GM19328 (cell line): ENCODE data around the gene GNL2.
"Not testable (repeated sequence)": the region's sequence is repeated elsewhere in the genome, so short reads cannot be mapped to it uniquely, and the experiment has no call there.

Source experiments
- ATAC-seq: cut with Tn5 transposase; IDR thresholded peaks from one replicate; pipeline ENCODE4 v1.9.1; 2021; ENCODE audit warnings: mild to moderate bottlenecking, moderate library complexity; ENCODE audit not compliant: unreplicated experiment

The GNL2 gene

DNA sequence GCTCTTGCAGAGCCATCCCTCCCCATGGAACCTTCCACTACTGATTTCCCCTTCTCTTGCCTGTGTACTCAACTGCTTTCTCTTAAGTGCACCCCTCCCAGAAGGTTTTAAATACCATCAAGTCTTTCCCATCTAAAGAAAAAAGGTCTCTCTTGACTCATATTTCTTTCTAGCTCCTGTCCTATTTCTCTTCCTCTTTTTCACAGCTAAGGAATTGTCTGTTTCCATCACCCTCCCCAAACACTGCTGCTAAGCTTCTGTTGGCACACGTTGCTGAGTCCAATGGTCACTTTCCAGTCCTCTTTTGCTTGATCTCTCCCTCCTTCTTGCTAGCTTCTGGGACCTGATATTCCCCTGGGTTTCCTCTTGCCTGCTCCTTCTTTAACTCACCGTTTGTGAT lies 13.3 kb upstream of the GNL2 start:
- no peak for ATAC-seq

GRCh38 chr1:37606481-37607263 lies 10.9 kb upstream of the GNL2 start:
- ATAC-seq = no peak

DNA sequence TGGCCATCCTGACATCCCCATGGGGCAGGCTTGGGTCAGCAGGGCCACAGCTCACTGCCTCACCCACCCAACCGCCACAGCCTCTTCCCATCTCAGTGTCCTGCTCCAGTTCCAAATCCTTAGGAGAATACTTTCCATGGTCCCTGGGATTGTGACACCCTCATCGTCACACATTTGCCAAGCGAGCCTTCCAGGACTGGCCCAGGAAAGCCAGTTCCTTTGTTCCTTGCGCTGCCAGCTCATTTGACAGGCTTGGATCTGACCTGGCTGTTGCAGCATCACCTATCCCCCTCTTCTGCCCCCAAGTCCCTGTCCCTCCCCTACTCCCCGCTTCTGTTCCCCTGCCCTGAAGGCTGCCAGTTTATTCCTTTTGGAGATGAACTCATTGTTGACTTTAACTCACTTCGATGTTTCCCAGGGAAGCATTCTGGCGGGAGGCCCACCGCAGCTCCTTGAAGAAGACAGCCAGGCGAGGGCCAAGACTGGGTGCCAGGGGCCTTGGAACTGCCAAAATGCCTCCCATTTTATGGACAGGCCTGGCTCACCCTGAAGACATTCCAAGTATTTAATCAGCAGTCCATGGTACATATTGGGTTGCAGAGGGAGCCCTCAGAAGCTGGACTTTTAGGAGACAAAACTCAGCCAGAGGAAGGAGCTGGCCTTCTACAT lies 10.2 kb upstream of the GNL2 start:
- no peak for ATAC-seq

DNA sequence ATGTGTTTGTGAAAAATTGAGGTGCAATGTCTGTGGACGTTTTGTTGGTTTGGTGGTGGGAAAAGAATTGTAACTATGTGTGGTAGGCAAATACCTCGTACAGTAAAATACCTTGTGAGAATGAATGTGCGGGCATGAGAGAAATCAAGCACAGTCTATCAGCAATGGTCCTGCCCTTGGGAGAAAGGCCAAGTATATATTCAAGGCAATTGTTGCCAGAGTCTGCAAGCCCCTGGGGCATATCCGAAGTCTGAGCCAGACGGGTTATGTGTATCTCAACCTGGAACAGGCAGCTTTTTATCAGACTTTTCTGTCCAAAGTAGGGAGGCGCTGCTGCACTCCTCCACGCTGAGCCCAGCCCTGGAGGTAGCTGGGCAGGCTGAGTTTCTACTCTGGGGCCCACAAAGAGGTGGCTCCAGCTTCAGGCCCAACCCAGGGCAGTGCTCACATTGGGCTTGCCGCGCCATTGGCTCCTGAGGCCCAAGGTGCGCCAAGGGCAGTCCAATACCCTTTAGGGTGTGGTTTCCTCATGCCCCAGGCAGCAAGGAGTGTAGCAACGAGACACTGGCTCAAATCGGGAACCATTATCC lies 9.4 kb upstream of the GNL2 start:
- ATAC-seq = no peak

DNA sequence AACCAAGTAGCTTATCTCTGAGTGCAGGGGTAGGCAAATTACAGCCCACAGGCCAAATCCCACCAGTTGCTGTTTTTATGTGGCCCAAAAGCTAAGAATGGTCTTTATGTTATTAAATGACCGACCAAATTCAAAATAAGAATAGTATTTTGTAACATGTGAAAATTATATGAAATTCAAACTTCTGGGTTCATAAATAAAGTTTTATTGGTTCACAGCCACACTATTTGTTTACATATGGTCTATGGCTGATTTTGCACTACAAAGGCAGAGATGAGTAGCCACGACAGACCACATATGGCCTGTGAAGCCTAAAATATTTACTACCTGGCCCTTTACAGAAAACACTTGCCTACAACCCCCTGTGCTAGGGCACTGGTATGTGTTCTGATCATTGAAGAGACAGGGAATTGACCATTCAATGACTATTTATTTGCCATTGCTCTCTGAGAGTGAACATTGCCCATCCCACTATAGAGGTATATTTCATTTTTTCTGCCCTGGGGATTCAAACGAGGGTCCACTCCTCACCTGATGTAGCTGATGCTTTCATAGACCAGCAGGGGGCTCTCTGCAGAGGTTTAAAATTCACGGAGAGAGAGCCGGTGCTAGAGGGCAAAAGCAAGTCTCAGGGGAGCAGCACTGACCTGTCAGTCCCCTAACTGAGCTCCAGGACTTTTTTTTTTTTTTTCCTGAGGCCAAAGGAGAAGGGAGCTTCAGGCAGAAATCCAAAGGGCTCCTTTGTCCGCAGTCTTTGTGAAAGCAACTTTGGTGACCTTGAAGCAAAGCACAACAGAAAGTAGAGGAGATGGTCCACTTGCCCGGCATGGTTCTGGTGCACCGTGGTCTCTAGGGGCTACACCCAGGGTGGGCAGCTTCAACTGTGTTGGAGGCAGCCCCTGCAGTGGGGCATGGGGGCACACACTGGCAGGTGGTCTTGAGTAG lies 7.3 kb upstream of the GNL2 start:
- no peak for ATAC-seq

- no peak for ATAC-seq
Observed at GRCh38 chr1:37601441-37601840, 5.7 kb upstream of the GNL2 start.

GRCh38 chr1:37599940-37600339 lies 4.2 kb upstream of the GNL2 start:
- ATAC-seq = no peak

- no peak for ATAC-seq
Observed at GRCh38 chr1:37596182-37596667, 488 bp upstream of the GNL2 start.

GRCh38 chr1:37593726-37594125 lies 2.0 kb downstream of the GNL2 start:
- no peak for ATAC-seq

- no peak for ATAC-seq
Observed at GRCh38 chr1:37588939-37589338, 6.8 kb downstream of the GNL2 start.

DNA sequence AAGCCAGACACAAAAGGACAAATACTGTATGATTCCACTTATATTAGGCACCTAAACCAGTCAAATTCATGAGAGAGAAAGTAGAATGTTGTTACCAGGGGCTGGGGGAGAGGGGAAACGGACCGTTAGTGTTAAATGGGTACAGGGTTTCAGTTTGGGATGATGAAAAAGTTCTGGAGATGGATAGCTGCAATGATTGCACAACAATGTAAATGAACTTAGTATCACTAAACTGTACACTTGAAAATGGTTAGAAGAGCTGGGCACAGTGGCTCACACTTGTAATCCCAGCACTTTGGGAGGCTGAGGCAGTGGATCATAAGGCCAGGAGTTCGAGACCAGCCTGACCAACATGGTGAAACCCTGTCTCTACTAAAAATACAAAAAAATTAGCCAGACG lies 11.2 kb downstream of the GNL2 start:
- ATAC-seq = not testable (repeated sequence)

- ATAC-seq = no peak
Observed at GRCh38 chr1:37575692-37576091, 20.0 kb downstream of the GNL2 start.

- no peak for ATAC-seq
Observed at GRCh38 chr1:37574834-37575480, 20.8 kb downstream of the GNL2 start.

DNA sequence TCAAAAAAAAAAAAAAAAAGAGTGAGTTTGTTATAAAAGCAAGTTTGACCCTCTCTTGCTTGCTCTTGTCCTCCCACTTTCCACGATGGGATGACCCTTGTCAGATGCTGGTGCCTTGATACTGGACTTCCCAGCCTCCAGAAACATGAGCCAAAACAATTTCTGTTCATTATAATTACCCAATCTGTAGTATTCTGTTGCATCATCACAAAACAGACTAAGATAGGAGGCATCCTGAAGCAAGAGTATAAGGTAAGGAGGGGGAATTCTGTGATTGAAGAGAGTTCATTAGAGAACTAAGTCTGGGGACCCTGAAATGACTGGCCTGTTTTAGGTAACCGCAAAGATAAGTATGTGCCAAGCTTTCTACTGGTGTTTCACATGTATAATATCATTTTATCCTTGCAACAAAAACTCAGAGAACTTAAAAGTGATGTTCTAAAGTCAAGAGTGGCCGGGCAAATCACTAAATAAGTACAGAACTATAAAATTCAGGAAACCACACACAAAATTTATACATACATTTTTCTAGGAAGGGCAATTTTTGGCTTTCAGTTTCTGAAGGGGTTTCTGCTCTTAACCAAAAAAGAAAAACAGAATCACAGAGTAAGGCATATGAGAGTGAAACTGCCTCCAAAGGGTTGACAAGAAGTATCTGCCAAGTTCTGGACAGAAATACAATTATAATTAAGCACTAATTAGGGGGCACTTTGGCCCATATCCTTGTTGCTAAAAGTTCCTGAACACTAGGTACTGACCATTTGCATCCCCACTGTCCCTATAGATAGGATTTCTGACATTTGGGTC lies 25.0 kb downstream of the GNL2 start:
- no peak for ATAC-seq

- ATAC-seq = no peak
Observed at GRCh38 chr1:37567023-37567422, 28.7 kb downstream of the GNL2 start.

- ATAC-seq = no peak
Observed at GRCh38 chr1:37564892-37565291, 30.8 kb downstream of the GNL2 start.

DNA sequence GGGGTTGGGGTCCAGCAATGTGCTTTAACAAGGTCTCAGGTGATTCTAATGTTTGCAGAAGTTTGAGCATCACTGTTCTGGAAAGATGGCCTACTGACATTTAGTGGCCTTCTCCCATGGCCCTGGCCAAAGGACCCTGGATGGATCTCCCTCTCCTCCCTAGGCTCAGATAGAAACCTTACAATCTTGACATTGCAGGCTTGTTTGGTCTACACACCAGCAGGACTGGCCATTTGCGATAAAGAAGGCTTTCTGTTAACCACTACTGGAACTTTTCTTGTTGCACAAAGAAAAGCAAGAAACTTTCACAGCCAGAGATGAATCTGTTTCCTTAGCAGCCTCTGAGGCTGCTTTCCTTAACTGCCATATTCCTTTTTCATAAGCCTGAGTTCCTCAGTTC lies 32.8 kb downstream of the GNL2 start:
- no peak for ATAC-seq

DNA sequence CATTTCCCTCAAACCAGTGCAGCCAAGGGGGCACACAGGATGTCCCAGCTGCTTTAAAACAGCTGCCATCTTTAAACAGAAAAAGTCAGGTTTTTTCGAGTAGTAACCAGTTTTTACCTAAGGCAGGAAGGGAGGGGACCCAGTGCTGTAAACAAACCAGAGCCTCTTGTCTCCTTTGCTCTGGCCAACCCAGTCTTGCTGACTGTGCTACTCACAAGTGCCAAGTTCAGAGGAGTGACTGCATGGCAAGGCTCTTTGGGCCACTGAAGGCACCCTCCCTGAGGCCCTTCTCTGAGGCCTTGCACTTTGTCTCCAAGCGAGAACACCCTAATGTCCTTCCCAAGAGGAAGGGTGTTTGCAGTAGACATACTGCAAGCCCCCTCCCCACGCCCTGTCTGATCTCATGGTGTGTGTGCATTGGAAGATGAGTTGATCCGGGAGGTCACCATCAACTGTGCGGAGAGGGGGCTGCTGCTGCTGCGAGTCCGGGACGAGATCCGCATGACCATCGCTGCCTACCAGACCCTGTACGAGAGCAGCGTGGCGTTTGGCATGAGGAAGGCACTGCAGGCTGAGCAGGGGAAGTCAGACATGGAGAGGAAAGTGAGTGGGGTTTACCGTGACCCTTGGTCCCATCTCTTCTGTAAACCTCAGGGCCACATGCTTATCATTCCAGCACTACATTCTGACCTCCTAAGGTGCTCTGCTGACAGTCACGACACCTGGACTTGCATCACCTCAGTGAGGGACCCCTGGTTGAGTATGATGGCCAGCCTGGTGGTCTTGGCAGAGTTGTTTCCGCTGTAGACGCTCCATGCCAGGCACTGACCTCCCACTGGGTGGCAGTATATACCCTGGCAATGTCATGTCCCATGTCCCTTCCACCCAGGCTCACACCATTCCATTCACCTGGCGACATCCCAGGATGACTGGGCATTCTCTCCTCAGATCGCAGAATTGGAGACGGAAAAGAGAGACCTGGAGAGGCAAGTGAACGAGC lies 34.3 kb downstream of the GNL2 start:
- ATAC-seq = no peak
